Esophagus (tissue), 2 donors: Measurements from ENCODE around the gene FGFR2. TPM values are rescaled to one million over a fixed set of nuclear protein-coding genes. Genes with fewer than 3 reads are reported as not detected.

Source experiments
- H3K27ac ChIP-seq, 2 donors: one replicate each; pipeline ENCODE4 v1.5.1; 2013; ENCODE audit warnings: low read depth in 2 of 2, mild to moderate bottlenecking in 2 of 2, inconsistent platforms in 1 of 2, low read length in 1 of 2, moderate library complexity in 1 of 2
- H3K27me3 ChIP-seq, 2 donors: one replicate each; pipeline ENCODE4 v1.6.1; 2013; ENCODE audit warnings: low read length in 2 of 2, control low read depth in 1 of 2, mild to moderate bottlenecking in 1 of 2; ENCODE audit not compliant: insufficient read depth in 2 of 2, control insufficient read depth in 1 of 2
- H3K36me3 ChIP-seq, 2 donors: one replicate each; pipeline ENCODE4 v1.6.1; 2013; ENCODE audit warnings: low read length in 1 of 2; ENCODE audit not compliant: control insufficient read depth in 2 of 2, insufficient read depth in 2 of 2
- H3K4me1 ChIP-seq, 2 donors: one replicate each; pipeline ENCODE4 v1.6.1; 2013; ENCODE audit warnings: low read length in 1 of 2; ENCODE audit not compliant: control insufficient read depth in 2 of 2, insufficient read depth in 2 of 2
- H3K4me3 ChIP-seq, 2 donors: one replicate each; pipeline ENCODE4 v1.5.1; 2013; ENCODE audit warnings: low read length in 2 of 2, mild to moderate bottlenecking in 2 of 2, low read depth in 1 of 2, moderate library complexity in 1 of 2
- H3K9me3 ChIP-seq, 2 donors: one replicate each; pipeline ENCODE4 v1.6.1; 2013; ENCODE audit warnings: mild to moderate bottlenecking in 2 of 2, low read depth in 1 of 2, low read length in 1 of 2, moderate library complexity in 1 of 2; ENCODE audit not compliant: control insufficient read depth in 2 of 2, insufficient read depth in 1 of 2
- WGBS, 2 donors: extraction: QIAGEN DNeasy Blood & Tissue Kit; methylation state at CpG; one replicate each; pipeline ENCODE4 v1.1.7; 2013; 5-methylcytosine and 5-hydroxymethylcytosine counted together
- polyA plus RNA-seq, 2 donors: library from polyadenylated mRNA; stranded (reverse); fragments of 200-250 nt; gene quantifications; one replicate each; pipeline ENCODE4 v1.2.3, GENCODE V29; 2013
- donor health status: healthy with polysubstance abuse.
- donor health status: Bipolar disorder and iron deficiency.

FGFR2 gene
- polyA plus RNA-seq, 2 donors, result 10.8 to 15.4 TPM

GRCh38 chr10:121510201-121510771 is 88.0 kb downstream of the FGFR2 start:
- Histone ChIP-seq H3K36me3 (peaks cover 0 to 4% of the 10 kb centered on the region in 2 donors), H3K27me3 (no peaks in the 10 kb centered on the region), H3K4me3 (no peak overlapping the region), H3K9me3 (no peaks in the 10 kb centered on the region), H3K4me1 (no peaks in the 10 kb centered on the region), H3K27ac (no peak overlapping the region)
- 61 to 76% methylated on average over 14 of the region's 14 CpGs for WGBS, 2 donors

- no peak overlapping the region for H3K27ac ChIP-seq
- 80% methylated on average over 3 of the region's 3 CpGs for WGBS, 2 donors
- H3K4me1 ChIP-seq, result no peaks in the 10 kb centered on the region
These were observed 88.4 kb downstream of the FGFR2 start for GRCh38 chr10:121509796-121510195.

GRCh38 chr10:121509112-121509511 is 89.1 kb downstream of the FGFR2 start:
- H3K36me3 ChIP-seq, result peaks cover 0 to 4% of the 10 kb centered on the region in 2 donors
- H3K27me3 ChIP-seq, result no peaks in the 10 kb centered on the region
- no peak overlapping the region for H3K27ac ChIP-seq
- H3K9me3 ChIP-seq, result no peaks in the 10 kb centered on the region
- H3K4me1 ChIP-seq, result no peaks in the 10 kb centered on the region
- no peak overlapping the region for H3K4me3 ChIP-seq
- 63 to 65% methylated on average over 4 of the region's 4 CpGs for WGBS, 2 donors

More at GRCh38 chr10:121509796-121510195, 88.4 kb downstream of the FGFR2 start:
- Histone ChIP-seq H3K4me3 (no peak overlapping the region), H3K9me3 (no peaks in the 10 kb centered on the region), H3K27me3 (no peaks in the 10 kb centered on the region), H3K36me3 (peaks cover 0 to 4% of the 10 kb centered on the region in 2 donors)

GRCh38 chr10:121503587-121504051 is 94.6 kb downstream of the FGFR2 start:
- H3K36me3 ChIP-seq, result peaks cover 0 to 5% of the 10 kb centered on the region in 2 donors
- WGBS, 2 donors, result 68 to 71% methylated on average over 6 of the region's 6 CpGs
- no peaks in the 10 kb centered on the region for H3K9me3 ChIP-seq
- H3K27me3 ChIP-seq, result no peaks in the 10 kb centered on the region
- H3K27ac ChIP-seq, result no peak overlapping the region
- no peaks in the 10 kb centered on the region for H3K4me1 ChIP-seq
- H3K4me3 ChIP-seq, result no peak overlapping the region

- 69 to 80% methylated on average over 7 of the region's 7 CpGs for WGBS, 2 donors
- Histone ChIP-seq H3K27me3 (no peaks in the 10 kb centered on the region), H3K36me3 (peaks cover 0 to 3% of the 10 kb centered on the region in 2 donors), H3K9me3 (no peaks in the 10 kb centered on the region), H3K4me1 (no peaks in the 10 kb centered on the region), H3K4me3 (no peak overlapping the region), H3K27ac (no peak overlapping the region)
These were observed 96.4 kb downstream of the FGFR2 start for GRCh38 chr10:121501796-121502195.

GRCh38 chr10:121500701-121501332 is 97.4 kb downstream of the FGFR2 start:
- Histone ChIP-seq H3K36me3 (peaks cover 0 to 3% of the 10 kb centered on the region in 2 donors), H3K9me3 (no peaks in the 10 kb centered on the region), H3K4me1 (no peaks in the 10 kb centered on the region), H3K27me3 (no peaks in the 10 kb centered on the region), H3K27ac (no peak overlapping the region), H3K4me3 (no peak overlapping the region)
- WGBS, 2 donors, result 69 to 73% methylated on average over 16 of the region's 16 CpGs

- H3K4me1 ChIP-seq, result no peaks in the 10 kb centered on the region
- WGBS, 2 donors, result 48 to 54% methylated on average over 14 of the region's 14 CpGs
- no peak overlapping the region for H3K4me3 ChIP-seq
- H3K27ac ChIP-seq, result no peak overlapping the region
- peaks cover 0 to 8% of the 10 kb centered on the region in 2 donors for H3K36me3 ChIP-seq
- H3K27me3 ChIP-seq, result no peaks in the 10 kb centered on the region
- H3K9me3 ChIP-seq, result no peaks in the 10 kb centered on the region
These were observed 100.5 kb downstream of the FGFR2 start for GRCh38 chr10:121497513-121498470.

- 54 to 64% methylated on average over 9 of the region's 9 CpGs for WGBS, 2 donors
- Histone ChIP-seq H3K4me3 (no peak overlapping the region), H3K4me1 (no peaks in the 10 kb centered on the region), H3K36me3 (peaks cover 0 to 5% of the 10 kb centered on the region in 2 donors), H3K27ac (peak overlapping the region in 1 of 2 donors; percentile 22), H3K9me3 (no peaks in the 10 kb centered on the region), H3K27me3 (no peaks in the 10 kb centered on the region)
These were observed 102.5 kb downstream of the FGFR2 start for GRCh38 chr10:121495719-121496118.

GRCh38 chr10:121494296-121494695 is 103.9 kb downstream of the FGFR2 start:
- H3K27me3 ChIP-seq, result no peaks in the 10 kb centered on the region
- 78 to 79% methylated on average over 2 of the region's 2 CpGs for WGBS, 2 donors
- no peak overlapping the region for H3K27ac ChIP-seq
- no peaks in the 10 kb centered on the region for H3K9me3 ChIP-seq
- H3K4me3 ChIP-seq, result no peak overlapping the region
- peaks cover 0 to 5% of the 10 kb centered on the region in 2 donors for H3K36me3 ChIP-seq
- H3K4me1 ChIP-seq, result no peaks in the 10 kb centered on the region
